GM12891 (cell line): ENCODE results near the gene SP140.
"Not testable (repeated sequence)": the region's sequence is repeated elsewhere in the genome, so short reads cannot be mapped to it uniquely, and the experiment has no call there.

Experiments used
- DNase-seq: peaks from one replicate; pipeline ENCODE4 v3.0.0; 2011; ENCODE audit warnings: low spot score; ENCODE audit not compliant: insufficient read length
- FAIRE-seq: peaks from 2 replicates; lab custom pipeline; 2011; peaks lifted over from hg19 to GRCh38; lab: Jason Lieb, UNC
- PAX5 ChIP-seq: IDR thresholded peaks from 2 replicates; pipeline ENCODE4 v1.6.1; 2011; ENCODE audit warnings: low read length, moderate library complexity, mild to moderate bottlenecking; ENCODE audit not compliant: insufficient read depth, severe bottlenecking
- POLR2A ChIP-seq: IDR thresholded peaks from 2 replicates; pipeline ENCODE4 v1.6.1; 2011; ENCODE audit warnings: low read depth, low read length, control low read depth
- POLR2AphosphoS5 ChIP-seq: IDR thresholded peaks from 2 replicates; pipeline ENCODE4 v1.6.1; 2011; ENCODE audit warnings: low read depth, low read length, control low read depth
- POU2F2 ChIP-seq: IDR thresholded peaks from 2 replicates; pipeline ENCODE4 v1.6.1; 2011; ENCODE audit warnings: low read depth, mild to moderate bottlenecking, control low read depth, low read length, moderate library complexity
- SPI1 ChIP-seq: IDR thresholded peaks from 2 replicates; pipeline ENCODE4 v1.6.1; 2011; ENCODE audit warnings: low read depth, low read length, control low read depth
- TAF1 ChIP-seq: IDR thresholded peaks from 2 replicates; pipeline ENCODE4 v1.6.1; 2011; ENCODE audit warnings: low read depth, low read length, control low read depth

SP140 gene

GRCh38 chr2:230335864-230336506 is 110.4 kb downstream of the SP140 start:
- FAIRE-seq = peak; percentile 35
- DNase-seq = no peak
- TF ChIP-seq TAF1 (no peak), POLR2AphosphoS5 (no peak), POLR2A (no peak), POU2F2 (no peak)

GRCh38 chr2:230341936-230342528 is 116.5 kb downstream of the SP140 start:
- DNase-seq, FAIRE-seq: not testable (repeated sequence)

GRCh38 chr2:230343041-230343624 is 117.6 kb downstream of the SP140 start:
- FAIRE-seq, DNase-seq: not testable (repeated sequence)

GRCh38 chr2:230343747-230344146 is 118.2 kb downstream of the SP140 start:
- TF ChIP-seq POLR2AphosphoS5 (no peak), PAX5 (no peak), TAF1 (no peak), POU2F2 (no peak), POLR2A (no peak), SPI1 (no peak)
- no peak for FAIRE-seq
- no peak for DNase-seq

GRCh38 chr2:230346465-230346864 is 120.9 kb downstream of the SP140 start:
- FAIRE-seq = no peak
- TF ChIP-seq PAX5 (no peak), POLR2A (no peak), SPI1 (no peak), TAF1 (no peak), POLR2AphosphoS5 (no peak)
- DNase-seq = no peak

DNA sequence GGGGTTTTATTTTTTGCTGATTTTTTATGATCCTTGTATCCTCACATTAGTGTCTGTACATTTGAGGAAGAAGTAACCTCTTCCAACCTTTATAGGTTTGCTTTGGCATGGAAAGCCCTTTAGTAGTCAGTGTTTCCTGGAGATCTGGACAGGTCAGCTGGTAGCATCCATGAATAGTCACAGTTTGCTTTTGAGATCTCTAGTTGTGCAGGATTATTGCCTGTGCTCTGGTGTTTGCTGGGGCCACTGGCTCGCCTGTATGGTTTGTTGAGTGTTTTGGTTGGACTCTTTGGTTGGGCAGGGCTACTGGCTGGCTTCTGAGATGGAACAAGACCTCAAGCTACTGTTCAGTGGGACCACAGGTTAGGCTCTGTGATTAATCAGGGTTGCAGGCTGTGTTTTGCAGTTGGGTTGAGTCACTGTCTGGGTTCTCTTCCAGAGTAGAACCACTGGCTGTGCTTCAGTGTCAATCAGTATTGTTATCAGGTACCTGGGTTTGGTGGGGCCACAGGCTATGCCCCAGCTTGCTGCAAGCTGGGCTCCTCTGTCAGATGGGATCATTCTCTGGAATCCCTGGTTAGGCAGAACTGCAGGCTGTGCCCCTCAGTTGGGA is 121.5 kb downstream of the SP140 start:
- FAIRE-seq (peak; percentile 9), DNase-seq (no peak)
- TF ChIP-seq TAF1 (no peak), POU2F2 (no peak), SPI1 (no peak), POLR2A (no peak), POLR2AphosphoS5 (no peak), PAX5 (no peak)

DNA sequence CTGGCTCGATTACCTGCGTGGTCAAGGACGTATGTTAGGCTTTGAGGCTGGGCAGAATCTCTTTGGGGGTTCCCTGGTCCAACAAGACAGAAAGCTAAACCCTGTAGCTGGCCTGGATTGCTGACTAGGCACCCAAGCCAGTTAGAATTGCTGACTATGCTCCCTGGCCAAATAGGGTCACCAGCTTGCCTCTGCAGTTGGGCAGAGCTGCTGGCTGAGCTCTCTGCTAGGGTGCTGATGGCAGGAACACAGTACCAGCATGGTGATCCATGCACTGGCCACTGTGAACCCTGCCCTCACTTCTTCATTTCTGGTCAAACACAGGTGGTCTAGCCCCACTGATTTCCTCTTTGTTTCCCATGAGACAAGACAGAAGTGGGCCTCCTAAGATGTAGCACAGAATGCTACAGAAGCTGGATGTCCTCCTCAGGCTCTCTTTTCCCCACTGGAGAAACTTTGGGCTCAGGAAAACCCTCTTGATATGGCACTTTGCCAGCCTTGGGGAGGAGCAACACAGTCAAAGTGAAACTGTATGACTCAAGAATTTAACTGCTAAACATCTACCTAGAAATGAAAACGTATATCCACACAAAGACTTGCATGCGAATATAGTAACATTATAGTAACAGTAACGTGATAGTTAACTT is 122.2 kb downstream of the SP140 start:
- TF ChIP-seq TAF1 (no peak), SPI1 (peak; percentile 32), PAX5 (no peak), POLR2AphosphoS5 (no peak), POLR2A (no peak)
- FAIRE-seq (peak; percentile 78), DNase-seq (no peak)

DNA sequence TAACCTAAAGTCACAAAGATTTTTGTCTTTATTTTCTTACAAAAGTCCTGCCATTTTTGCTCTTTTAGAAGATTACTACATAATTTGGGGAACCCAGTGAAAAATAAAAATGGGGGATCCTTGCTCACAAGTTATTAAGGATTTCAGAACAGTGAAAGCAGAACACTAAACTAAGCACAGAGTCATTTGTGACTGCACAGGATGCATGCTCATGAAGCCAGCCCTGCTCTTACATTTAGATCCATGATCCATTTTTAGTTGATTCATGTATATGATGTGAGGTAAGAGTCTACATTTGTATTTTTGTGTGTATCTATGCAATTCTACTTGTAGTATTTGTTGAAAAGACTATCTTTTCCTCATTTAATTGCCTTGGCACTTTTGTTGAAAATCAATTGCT is 123.3 kb downstream of the SP140 start:
- no peak for DNase-seq
- FAIRE-seq = no peak

DNA sequence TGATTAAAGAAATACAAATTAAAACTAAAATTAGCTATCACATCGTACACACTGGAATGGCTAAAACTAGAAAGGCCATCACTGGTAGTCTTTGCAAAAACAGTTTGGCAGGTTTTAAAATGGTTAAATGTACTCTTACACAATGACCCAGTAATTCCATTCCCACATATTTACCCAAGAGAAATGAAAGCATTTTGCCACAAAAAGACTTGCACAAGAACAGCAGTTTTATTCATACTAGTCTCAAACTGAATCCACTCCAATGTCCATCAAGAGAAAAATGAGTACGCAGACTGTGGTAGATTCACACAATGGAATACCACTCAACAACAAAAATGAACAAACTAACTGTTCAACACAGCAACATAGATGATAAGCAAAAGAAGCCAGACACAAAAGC is 130.5 kb downstream of the SP140 start:
- FAIRE-seq (peak; percentile 40), DNase-seq (no peak)
- TF ChIP-seq POLR2A (no peak), POU2F2 (no peak), POLR2AphosphoS5 (no peak), SPI1 (no peak), PAX5 (no peak), TAF1 (no peak)

More for the DNA sequence above, 123.3 kb downstream of the SP140 start:
- TF ChIP-seq POU2F2 (no peak), POLR2A (no peak), TAF1 (no peak), POLR2AphosphoS5 (no peak), PAX5 (no peak), SPI1 (no peak)
